NB4 (cell line): ENCODE measurements around the gene DSPP.

Experiments used
- CTCF ChIP-seq: IDR thresholded peaks from one replicate; pipeline ENCODE4 v1.5.1; 2012; ENCODE audit warnings: low read depth, low read length
- MYC ChIP-seq: IDR thresholded peaks from 2 replicates; pipeline ENCODE4 v1.6.1; 2011; ENCODE audit warnings: low read depth, low read length

- TF ChIP-seq CTCF (no peak), MYC (no peak)
Observed at GRCh38 chr4:87624698-87625097, 16.4 kb downstream of the DSPP start.
